Osteocyte (in vitro differentiated cells): ENCODE measurements around the gene CCDC107. TPM values are rescaled to one million over a fixed set of nuclear protein-coding genes. Genes with fewer than 3 reads are reported as not detected.

Experiments
- DNase-seq: peaks from one replicate; pipeline ENCODE4 v3.0.0; 2021; ENCODE audit warnings: mixed read lengths; ENCODE audit not compliant: unreplicated experiment; ENCODE audit errors: extremely low spot score
- H3K27ac Mint-ChIP-seq: one replicate; pipeline ENCODE4 v1.8.0; 2021; ENCODE audit warnings: mild to moderate bottlenecking, mixed read lengths; ENCODE audit not compliant: unreplicated experiment
- H3K27me3 Mint-ChIP-seq: one replicate; pipeline ENCODE4 v1.8.0; 2021; ENCODE audit warnings: mixed read lengths; ENCODE audit not compliant: unreplicated experiment
- H3K36me3 Mint-ChIP-seq: one replicate; pipeline ENCODE4 v1.8.0; 2021; ENCODE audit warnings: mixed read lengths; ENCODE audit not compliant: unreplicated experiment
- H3K4me1 Mint-ChIP-seq: one replicate; pipeline ENCODE4 v1.8.0; 2021; ENCODE audit warnings: mixed read lengths; ENCODE audit not compliant: unreplicated experiment
- H3K4me3 Mint-ChIP-seq: one replicate; pipeline ENCODE4 v1.8.0; 2021; ENCODE audit warnings: mild to moderate bottlenecking, moderate library complexity, mixed read lengths; ENCODE audit not compliant: unreplicated experiment
- H3K9me3 Mint-ChIP-seq: one replicate; pipeline ENCODE4 v1.8.0; 2021; ENCODE audit warnings: mixed read lengths; ENCODE audit not compliant: unreplicated experiment
- total RNA-seq: library from RNA; stranded (reverse); gene quantifications from 2 replicates; pipeline ENCODE4 v1.2.1, GENCODE V29; 2021
- TF ChIP-seq, protein P1 (sequence below): fragments of 200-600 bp; sonication (generic); IDR thresholded peaks from 2 replicates; pipeline ENCODE4 v1.5.0; 2021; ENCODE audit warnings: antibody characterized with exemption, mild to moderate bottlenecking, moderate library complexity

CCDC107 gene
- total RNA-seq, 1 donor from 2014 or later: 31.3 TPM

- TF ChIP-seq, protein P1, sequence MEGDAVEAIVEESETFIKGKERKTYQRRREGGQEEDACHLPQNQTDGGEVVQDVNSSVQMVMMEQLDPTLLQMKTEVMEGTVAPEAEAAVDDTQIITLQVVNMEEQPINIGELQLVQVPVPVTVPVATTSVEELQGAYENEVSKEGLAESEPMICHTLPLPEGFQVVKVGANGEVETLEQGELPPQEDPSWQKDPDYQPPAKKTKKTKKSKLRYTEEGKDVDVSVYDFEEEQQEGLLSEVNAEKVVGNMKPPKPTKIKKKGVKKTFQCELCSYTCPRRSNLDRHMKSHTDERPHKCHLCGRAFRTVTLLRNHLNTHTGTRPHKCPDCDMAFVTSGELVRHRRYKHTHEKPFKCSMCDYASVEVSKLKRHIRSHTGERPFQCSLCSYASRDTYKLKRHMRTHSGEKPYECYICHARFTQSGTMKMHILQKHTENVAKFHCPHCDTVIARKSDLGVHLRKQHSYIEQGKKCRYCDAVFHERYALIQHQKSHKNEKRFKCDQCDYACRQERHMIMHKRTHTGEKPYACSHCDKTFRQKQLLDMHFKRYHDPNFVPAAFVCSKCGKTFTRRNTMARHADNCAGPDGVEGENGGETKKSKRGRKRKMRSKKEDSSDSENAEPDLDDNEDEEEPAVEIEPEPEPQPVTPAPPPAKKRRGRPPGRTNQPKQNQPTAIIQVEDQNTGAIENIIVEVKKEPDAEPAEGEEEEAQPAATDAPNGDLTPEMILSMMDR: no peak
- Mint-ChIP-seq H3K4me1 (peaks cover 68% of the 10 kb centered on the region), H3K27ac (peak overlapping the region; percentile 96), H3K9me3 (no peaks in the 10 kb centered on the region), H3K27me3 (no peaks in the 10 kb centered on the region), H3K36me3 (peaks cover 19% of the 10 kb centered on the region), H3K4me3 (peak overlapping the region; percentile 86)
- DNase-seq: no peak
These were observed 30.0 kb downstream of the CCDC107 start for GRCh38 chr9:35687972-35688557.

GRCh38 chr9:35688558-35689541 is 30.8 kb downstream of the CCDC107 start:
- DNase-seq: no peak
- H3K27me3 Mint-ChIP-seq: no peaks in the 10 kb centered on the region
- peaks cover 13% of the 10 kb centered on the region for H3K36me3 Mint-ChIP-seq
- TF ChIP-seq, protein P1: no peak
- peaks cover 61% of the 10 kb centered on the region for H3K4me1 Mint-ChIP-seq
- H3K4me3 Mint-ChIP-seq: peak overlapping the region; percentile 86
- peak overlapping the region; percentile 96 for H3K27ac Mint-ChIP-seq
- H3K9me3 Mint-ChIP-seq: no peaks in the 10 kb centered on the region

GRCh38 chr9:35689542-35690293 is 31.6 kb downstream of the CCDC107 start, which contains the start of gene TPM2:
Gene TPM2, minus strand, starts transcription at chr9:35689925. Its CDS starts 108 bp downstream, at chr9:35689817.
- H3K9me3 Mint-ChIP-seq: no peaks in the 10 kb centered on the region
- H3K4me3 Mint-ChIP-seq: peak within 1 kb of the TSS; percentile 86
- peaks cover 54% of the 10 kb centered on the region for H3K4me1 Mint-ChIP-seq
- H3K27ac Mint-ChIP-seq: peak within 1 kb of the TSS; percentile 96
- TF ChIP-seq, protein P1: no peak
- peak; percentile 89 for DNase-seq
- no peaks in the 10 kb centered on the region for H3K27me3 Mint-ChIP-seq
- peaks cover 8% of the 10 kb centered on the region for H3K36me3 Mint-ChIP-seq

GRCh38 chr9:35690294-35690613 is 32.2 kb downstream of the CCDC107 start:
- peak overlapping the region; percentile 84 for H3K27ac Mint-ChIP-seq
- H3K36me3 Mint-ChIP-seq: peaks cover 7% of the 10 kb centered on the region
- no peaks in the 10 kb centered on the region for H3K27me3 Mint-ChIP-seq
- no peaks in the 10 kb centered on the region for H3K9me3 Mint-ChIP-seq
- DNase-seq: no peak
- peak overlapping the region; percentile 76 for H3K4me3 Mint-ChIP-seq
- TF ChIP-seq, protein P1: no peak
- H3K4me1 Mint-ChIP-seq: peaks cover 52% of the 10 kb centered on the region
